Stimulated activated CD8-positive, alpha-beta memory T cell treated with anti-CD3 and anti-CD28 coated beads, Interleukin-2, amount 100 ng/mL, for 48 hours (primary cell): ENCODE measurements around the gene DAPK1.

ENCODE experiments used
- DNase-seq, 2 donors: peaks; one replicate each; pipeline ENCODE4 v3.0.0-alpha.2; 2020; ENCODE audit warnings: low read depth in 2 of 2

Gene DAPK1

DNA sequence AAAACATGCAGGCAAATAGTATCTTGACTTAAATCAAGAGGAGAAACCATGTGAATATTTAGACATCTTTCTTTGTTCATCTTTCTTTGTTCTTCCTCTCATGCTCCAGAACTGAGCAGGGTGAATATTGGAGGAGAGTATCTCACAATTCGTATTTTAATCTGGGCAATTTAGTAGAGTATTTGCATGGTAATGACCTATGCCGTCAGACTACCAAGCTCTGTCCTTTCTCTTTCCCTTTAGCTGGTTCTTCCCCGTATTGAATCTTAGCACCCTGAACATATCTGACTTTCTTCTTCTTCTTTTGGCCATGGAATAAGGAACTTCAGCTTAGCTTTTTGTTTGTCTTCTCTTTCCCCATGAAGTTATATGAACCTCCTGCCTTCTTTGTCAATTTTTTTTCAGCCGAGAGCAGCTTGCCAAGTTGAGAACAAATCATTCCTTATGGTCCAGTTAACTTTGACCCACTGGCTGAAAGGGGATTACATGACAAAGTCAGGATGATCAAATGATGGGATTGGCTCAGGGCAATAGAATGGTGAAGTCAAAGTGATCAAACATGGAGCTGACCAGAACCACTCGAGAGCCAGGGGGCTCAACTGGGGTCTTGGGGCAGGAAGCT is 95.8 kb downstream of the DAPK1 start:
- no peak for DNase-seq

DNA sequence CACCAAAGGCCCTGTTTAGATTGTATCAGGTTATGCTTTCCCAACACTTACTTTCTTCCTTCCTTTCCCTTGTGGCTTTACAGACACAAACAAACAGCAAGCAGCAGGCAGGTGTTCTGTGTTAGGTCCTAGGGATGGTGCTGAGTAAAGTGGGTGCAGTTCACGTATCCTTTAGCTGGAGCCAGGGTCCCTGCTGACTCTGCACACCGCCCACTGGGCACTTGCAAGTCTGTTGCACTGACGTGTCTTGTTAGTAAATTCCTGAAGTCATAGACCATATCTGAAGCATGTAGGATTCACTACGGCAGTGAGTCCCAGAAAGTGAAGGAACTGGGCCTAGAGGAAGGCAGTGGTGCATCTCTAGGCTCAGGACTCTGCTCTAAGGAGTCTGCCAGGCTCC is 96.5 kb downstream of the DAPK1 start:
- no peak for DNase-seq

DNA sequence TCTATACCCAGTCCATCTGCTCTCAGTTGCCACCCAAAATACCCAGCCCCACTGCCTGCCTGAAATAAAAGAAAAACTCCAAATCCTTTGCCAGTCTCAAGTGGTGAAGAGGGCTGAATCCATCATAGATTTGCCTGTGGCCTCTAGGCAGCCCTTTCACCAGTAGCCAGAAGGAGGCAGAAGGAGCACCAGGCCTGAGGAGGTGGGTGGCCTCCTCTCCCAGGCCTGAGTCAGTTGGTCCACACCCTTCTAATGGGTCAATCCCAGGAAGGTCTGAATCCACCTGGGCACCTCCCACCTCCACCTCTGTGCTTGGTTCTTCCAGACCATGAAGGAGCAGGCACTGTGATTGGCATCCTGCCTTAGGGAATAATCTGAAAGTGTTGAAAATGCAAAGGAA is 97.0 kb downstream of the DAPK1 start:
- no peak for DNase-seq

DNA sequence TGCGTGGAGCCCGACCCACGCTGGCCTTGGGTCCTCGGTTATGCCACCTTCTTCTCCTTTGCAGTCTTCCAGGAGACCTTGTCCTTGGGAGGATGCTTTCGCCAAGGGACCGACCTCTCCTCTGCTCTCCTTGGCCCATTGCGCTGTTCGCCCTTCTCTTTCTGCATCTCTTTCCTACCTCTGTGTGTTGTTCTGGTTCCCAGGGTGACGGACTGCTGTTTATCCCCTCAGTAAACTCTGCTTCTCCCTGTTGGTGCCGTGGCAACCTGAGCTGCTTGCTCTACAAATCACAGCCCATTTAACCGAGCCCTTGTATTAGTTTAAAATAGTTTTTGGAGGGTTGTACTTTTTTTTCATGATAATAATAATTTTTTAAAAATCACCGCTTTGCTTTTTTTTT is 97.9 kb downstream of the DAPK1 start:
- DNase-seq: no peak

DNA sequence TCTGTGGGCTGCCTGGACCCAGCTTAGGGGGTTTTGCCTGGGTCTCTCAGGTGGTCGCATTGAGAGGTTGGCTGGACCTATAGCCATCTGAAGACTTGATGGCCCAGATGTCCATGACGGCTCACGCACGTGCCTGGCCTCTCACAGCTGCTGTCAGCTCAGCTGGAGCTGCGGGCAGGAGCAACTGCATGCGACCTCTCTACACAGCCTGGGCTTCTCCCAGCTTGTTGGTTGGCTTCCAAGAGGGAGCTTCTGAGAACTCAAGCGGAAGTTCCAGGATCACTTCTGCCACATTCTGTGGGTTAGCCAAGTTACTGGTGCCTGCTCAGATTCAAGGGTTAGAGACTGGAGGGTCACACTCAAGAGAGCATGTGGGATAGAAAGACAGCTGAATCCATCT is 99.2 kb downstream of the DAPK1 start:
- no peak for DNase-seq

DNA sequence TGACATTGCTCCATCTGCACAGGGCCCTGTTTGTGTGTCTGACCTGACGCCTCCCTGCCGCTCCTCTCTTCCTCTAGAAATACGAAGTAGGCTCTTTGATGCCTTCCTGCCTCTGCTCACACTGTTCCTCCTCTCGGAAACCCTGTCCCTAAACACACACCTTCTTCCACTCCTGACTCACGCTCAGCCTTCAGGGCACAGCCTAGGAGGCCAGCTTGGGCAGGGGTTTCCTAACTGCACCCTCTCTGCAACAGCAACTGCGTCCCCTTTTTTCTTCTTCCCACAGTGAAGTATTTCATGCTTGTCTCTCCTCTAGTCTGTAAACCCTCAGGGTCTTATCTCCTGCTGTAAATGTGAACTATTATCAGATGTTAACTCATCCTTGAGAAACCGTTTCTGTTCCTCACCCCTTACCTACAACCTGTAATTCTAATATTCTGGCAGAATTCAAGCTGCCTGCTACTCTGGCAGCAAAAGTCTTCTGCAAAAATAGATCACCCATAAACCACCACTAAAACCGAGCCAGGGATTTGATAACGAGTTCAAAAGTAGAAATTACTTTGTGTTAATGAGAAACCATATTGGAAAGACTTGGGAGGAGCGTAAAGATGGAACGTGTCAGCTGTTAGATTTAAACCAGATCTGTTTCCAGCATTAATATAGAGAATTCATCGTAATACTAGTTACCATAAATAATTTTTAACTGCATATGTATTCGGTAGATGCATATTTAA is 100.2 kb downstream of the DAPK1 start:
- no peak for DNase-seq

DNA sequence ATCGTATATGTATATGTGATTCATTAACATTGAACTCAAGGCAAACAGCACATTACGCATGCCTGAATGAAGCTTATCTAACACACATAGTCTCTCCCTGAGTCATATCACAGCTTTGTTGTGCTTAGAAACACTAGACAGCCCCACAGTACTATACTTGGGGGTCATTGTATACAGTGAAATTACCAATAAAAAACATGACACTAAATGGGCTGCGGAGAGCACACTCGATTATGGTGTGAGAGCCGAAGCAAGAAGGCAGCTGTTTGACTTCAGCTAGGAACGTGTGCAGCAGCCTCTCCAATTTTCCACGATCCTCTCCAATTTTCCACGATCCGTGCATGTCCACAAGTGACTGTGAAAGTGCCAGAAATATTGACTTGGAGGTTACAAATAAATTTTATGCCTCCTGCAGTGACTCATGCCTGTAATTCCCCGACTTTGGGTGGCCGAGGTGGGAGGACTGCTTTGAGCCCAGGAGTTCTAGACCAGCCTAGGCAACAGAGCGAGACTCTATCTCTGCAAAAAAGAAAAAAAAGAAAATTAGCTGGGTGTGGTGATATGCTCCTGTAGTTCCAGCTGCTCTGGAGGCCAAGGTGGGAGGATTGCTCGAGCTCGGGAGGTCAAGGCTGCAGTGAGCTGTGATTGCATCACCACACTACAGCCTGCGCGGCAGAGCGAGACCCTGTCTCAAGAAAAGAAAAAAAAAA is 102.4 kb downstream of the DAPK1 start:
- DNase-seq: no peak

DNA sequence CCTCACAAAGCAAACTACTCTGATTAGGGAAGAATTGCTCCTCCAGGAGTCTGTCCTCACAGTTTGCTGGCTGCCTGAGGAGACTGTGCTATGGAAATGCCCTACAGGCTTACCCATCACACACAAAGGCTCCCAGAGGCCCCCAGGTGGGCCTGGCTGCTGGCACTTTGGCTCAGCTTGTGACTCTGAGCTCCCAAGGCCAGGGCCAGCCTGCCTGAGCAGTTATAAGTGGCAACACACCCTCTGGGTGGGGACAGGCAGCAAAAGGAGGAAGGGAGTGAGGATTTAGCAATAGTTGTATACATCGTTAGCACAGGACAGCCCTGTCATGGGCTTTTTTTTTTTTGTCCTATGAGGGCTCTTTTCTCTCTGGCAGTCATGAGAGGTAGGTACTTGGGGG is 103.5 kb downstream of the DAPK1 start:
- no peak for DNase-seq

DNA sequence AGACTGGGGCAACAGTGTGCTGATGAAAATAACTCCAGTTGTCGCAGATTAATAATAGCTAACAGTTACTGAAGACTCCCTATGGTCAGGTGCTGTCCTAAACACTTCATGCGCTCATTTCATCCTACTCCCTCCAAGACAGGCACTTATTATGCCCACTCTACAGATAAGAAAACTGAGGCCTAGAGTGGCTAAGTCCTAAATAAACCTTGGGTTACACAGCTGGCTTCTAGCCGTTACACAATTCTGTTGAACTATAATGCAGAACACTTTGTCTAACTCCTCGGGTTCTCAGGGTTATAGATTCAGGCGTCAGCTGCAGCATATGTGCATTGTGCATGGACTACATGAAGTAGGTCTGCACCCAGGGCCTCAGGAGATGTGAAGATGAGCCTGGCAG is 103.9 kb downstream of the DAPK1 start:
- DNase-seq: no peak

DNA sequence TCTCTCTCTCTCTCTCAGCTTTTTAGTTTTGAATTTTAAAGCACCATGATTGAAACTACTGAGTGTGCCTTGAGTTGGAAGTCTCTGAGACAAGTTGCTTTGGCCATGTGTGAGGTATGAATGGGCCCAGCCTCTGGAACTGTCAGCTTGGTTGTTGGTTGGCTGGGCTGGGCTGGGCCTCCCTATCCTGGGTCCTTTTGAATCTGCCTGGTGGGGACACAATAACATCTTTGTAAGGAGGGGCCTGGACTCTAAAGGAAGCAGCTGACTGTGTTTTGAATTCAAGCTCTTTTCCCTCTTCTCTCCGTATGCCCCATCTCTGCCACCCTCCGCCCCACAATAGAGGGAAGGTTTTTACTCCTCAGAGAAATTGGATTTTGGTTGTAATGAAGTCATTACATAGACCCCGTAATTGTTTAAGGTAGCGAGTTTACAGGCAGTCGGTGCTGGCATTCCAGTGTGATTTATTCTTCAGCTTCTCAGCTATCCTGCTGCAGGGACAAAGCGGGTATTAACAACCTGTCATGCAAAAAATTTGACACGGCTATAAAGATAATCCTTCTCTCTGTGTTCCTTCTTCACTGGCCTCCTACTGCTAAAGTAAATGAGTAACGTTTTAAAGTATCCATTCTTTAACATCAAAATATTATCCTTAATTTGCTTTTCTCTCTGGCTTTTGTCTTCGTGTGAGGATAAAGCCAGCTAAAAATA is 105.4 kb downstream of the DAPK1 start:
- DNase-seq: no peak

DNA sequence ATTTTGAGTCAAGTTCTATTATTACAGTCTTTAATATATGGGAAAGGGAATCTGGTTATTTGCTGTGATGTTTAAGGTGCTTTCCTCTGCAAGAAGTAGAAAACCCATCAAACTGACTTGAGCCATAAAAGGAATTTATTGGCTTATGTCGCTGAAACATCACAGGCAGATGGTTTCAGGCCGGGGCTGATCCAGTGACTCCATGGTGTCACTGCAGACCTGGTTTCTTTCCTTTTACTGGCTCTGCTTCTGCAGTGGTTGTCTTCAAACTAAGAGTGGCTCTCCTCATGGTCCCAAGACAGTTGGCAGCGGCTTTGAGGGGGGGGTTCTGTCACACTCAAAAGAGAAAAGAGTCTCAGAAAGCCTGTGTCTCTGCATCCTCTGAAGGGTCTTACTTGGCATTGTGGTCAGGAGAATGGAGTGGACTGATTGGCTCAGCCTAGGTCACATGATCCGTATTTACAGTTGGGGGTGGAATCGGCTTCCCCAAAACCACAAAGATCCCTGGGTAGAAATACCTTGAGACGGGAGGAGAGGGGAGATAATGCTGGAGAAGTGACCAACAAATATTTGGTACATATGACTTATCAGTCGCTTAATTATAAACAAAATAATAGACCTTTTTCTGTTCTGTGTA is 106.3 kb downstream of the DAPK1 start:
- DNase-seq: no peak

DNA sequence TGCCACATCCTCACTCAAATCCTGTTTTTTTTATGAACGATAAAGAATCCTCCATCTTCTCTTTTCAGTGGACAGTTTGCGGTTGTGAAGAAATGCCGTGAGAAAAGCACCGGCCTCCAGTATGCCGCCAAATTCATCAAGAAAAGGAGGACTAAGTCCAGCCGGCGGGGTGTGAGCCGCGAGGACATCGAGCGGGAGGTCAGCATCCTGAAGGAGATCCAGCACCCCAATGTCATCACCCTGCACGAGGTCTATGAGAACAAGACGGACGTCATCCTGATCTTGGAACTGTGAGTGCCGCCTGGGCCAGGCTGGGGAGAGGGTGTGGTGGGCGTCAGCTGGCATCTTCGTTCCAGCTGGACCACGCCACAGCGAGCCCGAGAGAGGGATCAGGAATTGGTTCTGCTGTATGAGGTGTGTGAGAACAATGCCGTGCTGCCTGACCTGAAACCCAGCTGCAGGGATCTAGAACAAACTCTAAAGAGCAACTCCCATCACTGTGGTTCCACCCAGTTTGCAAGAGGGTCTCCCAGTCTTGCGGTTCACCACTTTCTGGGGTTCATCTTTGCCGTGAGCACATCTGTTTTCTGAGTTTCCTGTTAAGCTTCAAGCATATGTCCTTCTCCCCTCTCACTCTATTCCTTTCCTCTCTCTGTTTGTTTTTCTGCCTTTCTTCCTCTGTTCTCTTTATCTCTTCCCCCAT is 107.4 kb downstream of the DAPK1 start:
- no peak for DNase-seq

DNA sequence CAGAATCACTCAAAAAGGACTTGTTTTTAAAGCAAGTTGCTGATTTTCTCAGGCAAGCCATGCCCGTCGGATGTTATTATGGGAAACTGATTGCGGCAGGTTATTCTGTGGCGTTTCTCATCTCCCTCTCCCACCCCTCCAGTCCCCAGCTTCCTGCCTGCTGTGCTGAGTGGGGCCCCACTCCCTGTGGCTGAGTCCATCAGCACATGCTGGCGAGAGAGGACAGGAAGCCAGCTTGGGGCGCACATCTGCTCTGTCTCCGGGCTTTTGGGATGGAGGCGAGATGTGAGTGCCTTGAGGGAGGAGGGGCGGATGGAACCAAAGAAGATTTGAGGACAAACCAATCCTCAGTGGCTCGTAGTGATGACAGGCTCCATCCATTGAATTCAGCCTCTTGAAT is 108.0 kb downstream of the DAPK1 start:
- DNase-seq: no peak

DNA sequence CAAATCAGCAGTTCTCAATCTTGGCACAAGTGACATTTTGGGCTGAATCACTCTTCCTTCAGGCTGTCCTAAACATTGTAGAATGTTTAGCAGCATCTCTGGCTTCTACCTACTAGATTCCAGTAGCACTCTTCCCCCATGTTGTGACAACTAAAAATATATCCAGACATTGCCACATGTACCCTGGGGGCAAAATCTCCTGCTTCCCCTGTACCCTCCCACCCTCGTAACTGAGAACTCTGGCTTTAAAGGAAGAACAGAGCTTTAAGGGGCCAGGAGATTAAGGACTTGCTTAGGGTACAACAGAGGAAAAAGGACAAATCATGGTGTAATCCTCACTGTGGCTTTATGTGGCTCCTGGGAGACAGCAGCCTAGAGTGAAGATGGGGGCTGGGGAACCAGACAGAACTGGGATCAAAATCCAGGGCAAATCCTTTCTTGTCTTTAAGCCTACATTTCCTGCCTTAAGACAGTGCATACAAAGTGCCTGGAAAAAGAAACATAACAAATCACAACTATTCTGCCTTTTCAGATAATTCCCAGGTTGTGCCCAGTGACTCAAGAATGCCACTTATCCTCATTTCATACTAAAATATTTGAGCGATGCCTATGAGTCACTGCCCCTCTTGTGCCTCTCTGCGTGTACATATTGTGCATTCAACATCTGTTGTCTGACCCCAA is 109.3 kb downstream of the DAPK1 start:
- DNase-seq: no peak

DNA sequence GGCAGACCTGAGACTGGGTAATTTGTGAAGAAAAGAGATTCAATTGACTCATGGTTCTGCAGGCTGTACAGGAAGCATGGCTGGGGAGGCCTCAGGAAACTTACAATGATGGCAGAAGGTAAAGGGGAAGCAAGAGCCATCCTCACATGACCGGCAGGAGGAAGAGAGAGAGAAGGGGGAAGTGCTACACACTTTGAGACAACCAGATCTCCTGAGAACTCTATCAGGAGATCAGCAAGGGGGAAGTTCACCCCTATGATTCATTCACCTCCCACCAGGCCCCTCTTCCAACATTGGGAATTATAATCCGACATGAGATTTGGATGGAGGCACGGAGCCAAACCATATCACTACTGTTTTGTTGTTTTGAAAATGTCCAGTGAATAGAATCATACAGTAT is 110.2 kb downstream of the DAPK1 start:
- no peak for DNase-seq

DNA sequence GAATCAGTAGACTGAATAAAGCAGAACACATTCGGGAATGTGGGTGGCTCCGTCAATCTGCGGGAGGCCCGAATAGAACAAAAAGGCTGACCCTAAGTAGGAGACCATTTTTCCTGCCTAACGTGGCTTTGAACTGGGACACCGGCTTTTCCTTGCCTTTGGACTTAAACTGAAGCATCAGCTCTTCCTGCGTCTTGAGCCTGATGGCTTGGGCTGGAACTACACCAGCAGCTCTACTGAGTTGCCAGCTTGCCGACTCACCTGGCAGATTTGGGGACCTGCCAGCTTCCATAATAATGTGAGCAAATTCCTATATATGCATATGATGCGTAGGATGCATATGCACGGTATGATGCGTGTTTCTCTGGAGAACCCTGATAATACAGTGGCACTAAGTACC is 111.3 kb downstream of the DAPK1 start:
- no peak for DNase-seq

DNA sequence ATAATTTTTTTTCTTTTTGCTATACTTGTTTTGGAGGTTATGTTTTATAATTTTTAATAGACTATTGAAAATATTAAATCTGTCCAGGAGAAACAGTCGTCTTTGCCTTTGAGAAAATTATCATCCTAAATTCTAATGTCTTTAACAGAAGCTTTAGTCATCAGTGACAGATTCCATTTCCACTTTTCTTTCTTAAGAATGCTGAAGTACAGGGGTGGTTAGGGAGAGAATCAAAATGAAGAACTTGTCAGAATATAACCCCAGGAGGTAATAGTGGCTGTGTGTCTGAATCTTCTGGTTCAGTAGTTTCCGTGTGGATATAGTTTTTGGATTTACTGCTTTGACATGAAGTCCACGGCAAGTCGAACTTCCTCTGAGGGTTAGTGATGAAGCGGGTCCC is 111.8 kb downstream of the DAPK1 start:
- DNase-seq: no peak

DNA sequence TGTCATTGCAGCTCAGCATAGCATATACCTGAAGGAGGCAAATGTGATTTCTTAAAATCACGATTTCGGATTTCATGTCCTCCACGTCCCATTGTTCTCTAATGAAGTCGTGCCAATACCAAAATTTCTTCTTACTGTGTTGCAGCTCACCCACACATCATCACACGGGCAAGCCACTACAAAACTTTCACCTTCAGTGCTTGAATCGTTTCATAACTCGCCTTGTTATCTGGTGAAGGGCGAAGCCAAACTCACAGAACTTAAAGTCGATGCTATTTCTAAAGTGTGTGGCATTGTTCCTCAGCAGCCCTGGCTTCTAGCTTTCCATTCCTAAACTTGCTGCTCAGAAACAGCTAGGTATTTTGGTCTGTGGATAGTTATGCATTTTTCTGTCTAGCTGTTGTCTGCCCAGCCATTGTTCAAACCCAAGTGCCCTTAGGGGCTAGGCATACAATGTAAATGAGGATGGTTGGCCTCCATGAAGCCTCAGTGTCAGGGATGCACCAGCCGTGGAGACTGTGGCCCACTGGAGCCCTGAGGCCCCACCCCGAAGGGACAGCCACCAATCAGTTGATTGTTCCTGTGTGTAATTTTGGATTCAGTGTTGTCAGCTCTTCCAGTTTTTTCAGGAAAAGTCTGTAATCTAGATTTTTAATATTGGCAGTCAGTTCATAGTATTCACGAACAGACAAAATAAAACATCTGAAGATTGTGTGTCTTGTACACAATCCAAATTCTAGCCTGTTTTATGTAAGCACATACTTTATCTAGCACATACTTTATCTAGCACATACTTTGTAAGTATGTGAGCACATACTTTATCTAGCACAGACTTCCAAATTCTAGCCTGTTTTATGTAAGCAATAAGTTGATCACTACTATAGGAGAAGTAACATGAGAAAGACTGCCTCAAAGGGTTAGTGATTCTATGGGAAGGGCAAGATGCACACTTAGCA is 112.8 kb downstream of the DAPK1 start:
- DNase-seq: no peak

DNA sequence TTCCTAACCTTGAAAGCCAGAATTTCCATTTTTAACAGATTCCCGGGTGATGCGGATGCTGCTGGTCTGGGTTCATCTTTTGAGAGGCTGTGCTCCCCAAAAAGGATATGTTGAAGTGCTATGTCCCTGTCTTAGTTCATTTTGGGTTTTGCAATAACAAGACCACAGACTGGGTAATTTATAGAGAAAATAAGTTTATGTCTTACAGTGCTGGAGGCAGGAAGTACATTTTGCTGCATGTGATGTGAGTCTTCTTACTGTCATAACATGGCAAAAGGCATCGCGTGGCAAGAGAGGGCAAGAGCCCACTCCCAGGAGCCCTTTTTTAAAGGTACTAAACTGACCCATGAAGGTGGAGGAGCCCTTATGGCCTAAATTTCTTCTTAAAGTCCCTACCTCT is 114.1 kb downstream of the DAPK1 start:
- no peak for DNase-seq

DNA sequence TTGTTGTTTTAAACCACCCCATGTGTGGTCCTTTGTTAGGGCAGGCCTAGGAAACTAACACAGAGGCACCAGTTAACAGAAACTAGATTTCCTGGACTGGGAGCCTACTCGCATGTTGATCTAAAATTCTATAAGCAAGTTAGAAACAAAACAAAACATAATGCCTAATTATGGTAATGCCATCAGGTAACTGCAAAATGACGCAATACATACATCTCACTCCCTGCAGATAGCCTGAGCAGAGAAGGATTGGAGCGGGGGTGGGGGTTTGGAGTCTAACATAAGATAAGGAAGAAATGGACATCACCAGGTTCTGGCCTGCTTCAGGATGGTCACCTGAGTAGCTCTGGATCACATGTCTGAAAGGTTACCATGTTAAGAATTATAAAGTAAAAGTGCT is 114.9 kb downstream of the DAPK1 start:
- no peak for DNase-seq
